Measurements from ENCODE around the gene CDH16. TPM values are rescaled to one million over a fixed set of nuclear protein-coding genes. Genes with fewer than 3 reads are reported as not detected.
A peak's percentile ranks its signal among the peaks of the same experiment; 100 is the strongest.

The CDH16 gene
- total RNA-seq, 8 experiments from 2014 or later, result 0.04 to 0.24 (median 0.09) TPM; not detected in 4

GRCh38 chr16:66953462-66954096 lies 34.9 kb upstream of the CDH16 start:
- ATAC-seq (replicated peaks in 6 of 8), result peak in 2 of 8 experiments; percentile 11 to 24
- Histone ChIP-seq H3K4me1 (replicated peaks in 1 of 2) (peaks cover 2 to 4% of the 10 kb centered on the region in 2 donors), H3K4me3 (no peak overlapping the region), H3K27ac (no peak overlapping the region)
- WGBS, 10 experiments, result 20 to 100% (median 61%) methylated on average over 1 to 8 of the region's 10 CpGs; no CpG with 5 or more reads in 1 of the 10 experiments
- in situ Hi-C loops (cut with MboI; ENCODE audit: low pct_unique_long_range_greater_than_20kb in 2 of 9, low sequenced_read_pairs in 9 of 9, unreplicated experiment in 9 of 9), result loop anchor here in 8 of 9 experiments (10.0 to 25.0 kb wide), 2 partner anchors 201 to 209 kb away; partner anchors contain the start of genes B3GNT9 (in 8 of the 8), FBXL8 (in 8 of the 8), TRADD (in 8 of the 8) and HSF4 (in 7 of the 8)

GRCh38 chr16:66952430-66953110 lies 33.9 kb upstream of the CDH16 start:
- WGBS, 10 experiments, result 49 to 100% (median 61%) methylated on average over 1 to 6 of the region's 7 CpGs
- in situ Hi-C loops (cut with MboI; ENCODE audit: low pct_unique_long_range_greater_than_20kb in 2 of 9, low sequenced_read_pairs in 9 of 9, unreplicated experiment in 9 of 9), result loop anchor here in 8 of 9 experiments (10.0 to 25.0 kb wide), 2 partner anchors 202 to 210 kb away; partner anchors contain the start of genes B3GNT9 (in 8 of the 8), FBXL8 (in 8 of the 8), TRADD (in 8 of the 8) and HSF4 (in 7 of the 8)
- ATAC-seq (replicated peaks in 6 of 8), result no peak

DNA sequence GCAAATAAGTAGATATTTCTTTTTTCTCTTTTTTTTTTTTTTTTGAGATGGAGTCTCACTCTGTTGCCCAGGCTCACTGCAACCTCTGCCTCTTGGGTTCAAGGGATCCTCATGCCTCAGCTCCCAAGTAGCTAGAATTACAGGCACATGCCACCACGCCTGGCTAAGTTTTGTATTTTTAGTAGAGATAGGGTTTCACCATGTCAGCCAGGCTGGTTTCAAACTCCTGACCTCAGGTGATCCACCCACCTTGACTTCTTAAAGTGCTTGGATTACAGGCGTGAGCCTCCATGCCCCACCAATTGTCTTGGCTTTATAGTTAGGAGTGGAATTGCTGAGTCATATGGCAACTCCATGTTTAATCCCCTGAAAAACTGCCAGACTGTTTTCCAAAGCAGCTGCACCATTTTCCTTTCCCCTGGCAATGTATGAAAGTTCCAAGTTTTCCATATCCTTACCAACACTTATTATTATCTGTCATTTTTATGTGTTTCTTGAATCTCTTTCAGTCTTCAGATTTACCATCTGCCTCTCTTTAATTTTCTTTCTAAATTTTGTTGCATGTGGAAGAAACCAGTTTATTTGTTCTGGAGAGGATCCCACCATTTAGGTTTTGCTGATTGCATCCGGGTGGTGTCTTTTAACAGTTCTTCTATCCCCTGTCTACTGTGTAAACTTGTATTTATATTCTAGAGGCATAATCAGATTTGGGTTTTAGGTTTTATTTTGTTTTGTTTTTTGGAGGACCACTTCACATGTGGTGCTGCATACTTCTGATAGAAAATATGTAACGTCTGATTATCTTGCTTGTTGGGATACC lies 32.5 kb upstream of the CDH16 start:
- peaks cover 4 to 10% of the 10 kb centered on the region in 2 donors for H3K4me1 ChIP-seq (replicated peaks in 1 of 2)
- no peak for ATAC-seq (replicated peaks in 6 of 8)
- H3K27ac ChIP-seq, result no peak overlapping the region
- in situ Hi-C loops (cut with MboI; ENCODE audit: low pct_unique_long_range_greater_than_20kb in 2 of 9, low sequenced_read_pairs in 9 of 9, unreplicated experiment in 9 of 9), result loop anchor here in 8 of 9 experiments (10.0 to 25.0 kb wide), 2 partner anchors 204 to 211 kb away; partner anchors contain the start of genes B3GNT9 (in 8 of the 8), FBXL8 (in 8 of the 8), TRADD (in 8 of the 8) and HSF4 (in 7 of the 8)
- no peak overlapping the region for H3K4me3 ChIP-seq
- 37 to 100% (median 74%) methylated on average over 3 to 4 of the region's 4 CpGs for WGBS, 10 experiments

More at GRCh38 chr16:66952430-66953110, 33.9 kb upstream of the CDH16 start:
- Histone ChIP-seq H3K27ac (no peak overlapping the region), H3K4me1 (replicated peaks in 1 of 2) (peaks cover 4 to 9% of the 10 kb centered on the region in 2 donors), H3K4me3 (no peak overlapping the region)

- no peak overlapping the region for H3K4me3 ChIP-seq
- H3K4me1 ChIP-seq (replicated peaks in 1 of 2), result peaks cover 4 to 10% of the 10 kb centered on the region in 2 donors
- no peak for ATAC-seq (replicated peaks in 6 of 8)
- H3K27ac ChIP-seq, result no peak overlapping the region
- WGBS, 10 experiments, result 47 to 90% (median 68%) methylated on average over 1 to 2 of the region's 2 CpGs; no CpG with 5 or more reads in 2 of the 10 experiments
- in situ Hi-C loops (cut with MboI; ENCODE audit: low pct_unique_long_range_greater_than_20kb in 2 of 9, low sequenced_read_pairs in 9 of 9, unreplicated experiment in 9 of 9), result loop anchor here in 8 of 9 experiments (10.0 to 25.0 kb wide), 2 partner anchors 204 to 212 kb away; partner anchors contain the start of genes B3GNT9 (in 8 of the 8), FBXL8 (in 8 of the 8), TRADD (in 8 of the 8) and HSF4 (in 7 of the 8)
These were observed 31.8 kb upstream of the CDH16 start for GRCh38 chr16:66950437-66950836.

GRCh38 chr16:66949472-66949871 lies 30.8 kb upstream of the CDH16 start:
- in situ Hi-C loops (cut with MboI; ENCODE audit: low pct_unique_long_range_greater_than_20kb in 2 of 9, low sequenced_read_pairs in 9 of 9, unreplicated experiment in 9 of 9), result loop anchor here in 1 of 9 experiments (25.0 kb wide), 1 partner anchor 463 kb away; the partner anchor contains the start of gene ZDHHC1
- 23 to 100% (median 56%) methylated on average over 1 to 6 of the region's 6 CpGs; no CpG with 5 or more reads in 2 of the 10 experiments for WGBS, 10 experiments

DNA sequence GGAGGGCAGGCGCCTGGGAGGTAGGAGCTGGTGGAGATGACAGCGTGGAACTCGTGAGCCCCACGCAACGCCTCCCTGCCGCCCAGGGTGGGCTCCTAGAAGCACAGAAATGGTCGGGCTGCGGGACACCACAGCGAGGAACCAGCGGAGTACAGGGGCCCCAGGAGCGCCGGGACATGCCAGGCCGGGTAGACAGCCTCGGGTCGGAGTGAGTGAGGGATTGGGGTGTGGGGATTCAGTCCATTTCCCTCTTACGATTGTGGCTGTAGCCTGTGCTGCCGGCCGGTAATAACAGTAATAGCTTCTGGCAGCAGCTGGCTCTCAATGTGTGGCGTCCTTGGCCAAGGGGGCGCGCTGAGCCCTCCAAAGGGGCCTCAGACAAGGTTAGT lies 30.1 kb upstream of the CDH16 start:
- 8 to 55% (median 15%) methylated on average over 2 to 9 of the region's 21 CpGs; no CpG with 5 or more reads in 6 of the 10 experiments for WGBS, 10 experiments
- in situ Hi-C loops (cut with MboI; ENCODE audit: low pct_unique_long_range_greater_than_20kb in 2 of 9, low sequenced_read_pairs in 9 of 9, unreplicated experiment in 9 of 9), result loop anchor here in 1 of 9 experiments (25.0 kb wide), 1 partner anchor 463 kb away; the partner anchor contains the start of gene ZDHHC1
- ATAC-seq (replicated peaks in 6 of 8), result peak in 4 of 8 experiments; percentile 2 to 38 (median 36)
- peak overlapping the region in 3 of 5 donors; percentile 12 to 24 (median 20) for H3K4me3 ChIP-seq
- peaks cover 4 to 10% of the 10 kb centered on the region in 2 donors for H3K4me1 ChIP-seq (replicated peaks in 1 of 2)
- no peak overlapping the region for H3K27ac ChIP-seq

More at GRCh38 chr16:66949472-66949871, 30.8 kb upstream of the CDH16 start:
- H3K27ac ChIP-seq, result no peak overlapping the region
- no peak for ATAC-seq (replicated peaks in 6 of 8)
- H3K4me3 ChIP-seq, result no peak overlapping the region
- peaks cover 4 to 10% of the 10 kb centered on the region in 2 donors for H3K4me1 ChIP-seq (replicated peaks in 1 of 2)

- peak; percentile 11 to 63 (median 46) for ATAC-seq (replicated peaks in 6 of 8)
- peaks cover 4 to 10% of the 10 kb centered on the region in 2 donors for H3K4me1 ChIP-seq (replicated peaks in 1 of 2)
- in situ Hi-C loops (cut with MboI; ENCODE audit: low pct_unique_long_range_greater_than_20kb in 2 of 9, low sequenced_read_pairs in 9 of 9, unreplicated experiment in 9 of 9), result loop anchor here in 1 of 9 experiments (25.0 kb wide), 1 partner anchor 464 kb away; the partner anchor contains the start of gene ZDHHC1
- H3K27ac ChIP-seq, result no peak overlapping the region
- WGBS, 10 experiments, result 0 to 12% (median 2%) methylated on average over 1 to 14 of the region's 44 CpGs; no CpG with 5 or more reads in 6 of the 10 experiments
- H3K4me3 ChIP-seq, result peak overlapping the region in 4 of 5 donors; percentile 12 to 24 (median 16)
These were observed 29.6 kb upstream of the CDH16 start for GRCh38 chr16:66948134-66948836.

DNA sequence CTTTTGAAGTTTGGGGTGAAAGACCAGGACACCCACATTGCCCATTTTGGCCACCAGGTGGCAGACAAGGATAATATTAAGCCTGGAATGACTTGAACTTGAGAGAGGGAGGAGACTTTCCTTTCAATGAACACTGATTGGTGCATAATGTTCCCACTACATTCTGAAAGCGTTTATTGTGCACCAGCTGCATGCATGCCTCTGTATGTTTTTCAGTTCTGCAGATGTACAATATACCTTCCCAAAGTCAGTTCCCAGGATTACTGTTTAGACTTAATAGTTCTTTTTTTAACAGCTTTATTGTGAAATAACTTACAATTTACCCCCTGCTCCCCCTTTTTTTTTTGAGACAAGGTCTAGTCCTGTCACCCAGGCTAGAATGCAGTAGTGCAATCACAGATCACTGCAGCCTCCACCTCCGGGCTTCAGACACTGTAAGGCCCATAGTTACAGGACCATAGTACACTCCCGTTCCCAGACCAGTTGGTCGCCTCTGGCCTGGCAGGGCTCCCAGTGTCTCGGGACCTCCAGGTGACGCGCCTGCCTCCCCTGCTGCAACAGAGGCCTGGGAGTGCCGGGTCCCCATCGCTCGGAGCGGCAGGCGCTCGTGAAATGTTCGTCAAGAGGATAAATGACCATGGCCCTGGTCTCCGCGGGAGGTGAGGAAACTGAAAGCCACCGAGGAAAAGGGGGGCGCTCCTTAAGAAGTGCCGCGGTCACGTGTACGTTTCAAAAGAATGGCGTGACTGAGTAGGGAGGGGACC lies 28.8 kb upstream of the CDH16 start:
- peak; percentile 53 to 86 (median 63) for ATAC-seq (replicated peaks in 6 of 8)
- H3K4me1 ChIP-seq (replicated peaks in 1 of 2), result peaks cover 4 to 10% of the 10 kb centered on the region in 2 donors
- WGBS, 10 experiments, result 0% methylated on average over 1 to 2 of the region's 23 CpGs; no CpG with 5 or more reads in 4 of the 10 experiments
- in situ Hi-C loops (cut with MboI; ENCODE audit: low pct_unique_long_range_greater_than_20kb in 2 of 9, low sequenced_read_pairs in 9 of 9, unreplicated experiment in 9 of 9), result loop anchor here in 1 of 9 experiments (25.0 kb wide), 1 partner anchor 465 kb away; the partner anchor contains the start of gene ZDHHC1
- H3K27ac ChIP-seq, result no peak overlapping the region
- peak overlapping the region in 3 of 5 donors; percentile 12 to 24 (median 20) for H3K4me3 ChIP-seq

GRCh38 chr16:66946974-66947301 lies 28.3 kb upstream of the CDH16 start:
- in situ Hi-C loops (cut with MboI; ENCODE audit: low pct_unique_long_range_greater_than_20kb in 2 of 9, low sequenced_read_pairs in 9 of 9, unreplicated experiment in 9 of 9), result loop anchor here in 1 of 9 experiments (25.0 kb wide), 1 partner anchor 465 kb away; the partner anchor contains the start of gene ZDHHC1
- H3K4me3 ChIP-seq, result no peak overlapping the region
- H3K27ac ChIP-seq, result no peak overlapping the region
- 0 to 43% (median 29%) methylated on average over 1 to 5 of the region's 5 CpGs for WGBS, 10 experiments
- peak in 1 of 8 experiments; percentile 2 for ATAC-seq (replicated peaks in 6 of 8)
- peaks cover 4 to 10% of the 10 kb centered on the region in 2 donors for H3K4me1 ChIP-seq (replicated peaks in 1 of 2)

GRCh38 chr16:66946541-66946940 lies 27.9 kb upstream of the CDH16 start:
- 43 to 87% (median 66%) methylated on average over 1 to 6 of the region's 7 CpGs; no CpG with 5 or more reads in 3 of the 10 experiments for WGBS, 10 experiments
- peaks cover 4 to 10% of the 10 kb centered on the region in 2 donors for H3K4me1 ChIP-seq (replicated peaks in 1 of 2)
- no peak overlapping the region for H3K27ac ChIP-seq
- H3K4me3 ChIP-seq, result no peak overlapping the region
- ATAC-seq (replicated peaks in 6 of 8), result no peak
- in situ Hi-C loops (cut with MboI; ENCODE audit: low pct_unique_long_range_greater_than_20kb in 2 of 9, low sequenced_read_pairs in 9 of 9, unreplicated experiment in 9 of 9), result loop anchor here in 1 of 9 experiments (25.0 kb wide), 1 partner anchor 466 kb away; the partner anchor contains the start of gene ZDHHC1

DNA sequence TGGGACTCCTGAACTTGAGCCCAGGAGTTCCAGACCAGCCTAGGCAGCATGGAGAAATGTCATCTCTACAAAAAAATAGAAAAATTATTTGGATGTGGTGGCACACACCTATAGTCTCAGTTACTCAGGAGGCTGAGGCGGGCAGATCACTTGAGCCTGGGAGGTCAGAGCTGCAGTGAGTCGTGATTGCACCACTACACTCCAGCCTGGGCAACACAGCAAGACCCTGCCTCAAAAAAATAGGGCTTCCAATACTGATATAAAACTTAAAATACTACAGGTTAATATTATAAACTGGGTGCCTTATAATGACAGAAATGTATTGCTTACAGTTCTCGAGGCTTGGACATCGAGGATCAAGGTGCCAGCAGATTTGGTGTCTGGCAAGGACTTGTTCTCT lies 27.3 kb upstream of the CDH16 start:
- Histone ChIP-seq H3K4me1 (replicated peaks in 1 of 2) (peaks cover 4 to 10% of the 10 kb centered on the region in 2 donors), H3K27ac (no peak overlapping the region), H3K4me3 (no peak overlapping the region)
- ATAC-seq (replicated peaks in 6 of 8), result no peak
- WGBS, 10 experiments, result 20 to 100% (median 77%) methylated on average over 1 to 4 of the region's 4 CpGs; no CpG with 5 or more reads in 4 of the 10 experiments
- in situ Hi-C loops (cut with MboI; ENCODE audit: low pct_unique_long_range_greater_than_20kb in 2 of 9, low sequenced_read_pairs in 9 of 9, unreplicated experiment in 9 of 9), result loop anchor here in 1 of 9 experiments (25.0 kb wide), 1 partner anchor 466 kb away; the partner anchor contains the start of gene ZDHHC1
